Lower lobe of right lung (tissue), 2 donors: ENCODE data around the gene LLGL1. TPM values are rescaled to one million over a fixed set of nuclear protein-coding genes. Genes with fewer than 3 reads are reported as not detected.

Source experiments
- ATAC-seq, 2 donors: fragments of 200-7000 bp; cut with Tn5 transposase; one replicate each; pipeline ENCODE4 v1.9.1; 2020 to 2022; ENCODE audit warnings: mild to moderate bottlenecking in 2 of 2, moderate library complexity in 2 of 2
- DNase-seq: peaks from one replicate; pipeline ENCODE4 v3.0.0-alpha.2; 2020
- H3K27ac ChIP-seq: fragments of 200-600 bp; one replicate; pipeline ENCODE4 v1.8.0; 2022
- H3K27me3 ChIP-seq: fragments of 200-600 bp; one replicate; pipeline ENCODE4 v1.8.0; 2022; ENCODE audit warnings: low read depth
- H3K36me3 ChIP-seq: fragments of 200-600 bp; one replicate; pipeline ENCODE4 v1.8.0; 2022; ENCODE audit warnings: mild to moderate bottlenecking
- H3K4me1 ChIP-seq: fragments of 200-600 bp; one replicate; pipeline ENCODE4 v1.8.0; 2022
- H3K4me3 ChIP-seq: fragments of 200-600 bp; one replicate; pipeline ENCODE4 v1.8.0; 2022; ENCODE audit warnings: mild to moderate bottlenecking
- H3K9me3 ChIP-seq: fragments of 200-600 bp; one replicate; pipeline ENCODE4 v1.8.0; 2022
- CTCF ChIP-seq: fragments of 200-600 bp; IDR thresholded peaks from one replicate; pipeline ENCODE4 v1.8.0; 2022; ENCODE audit warnings: antibody characterized with exemption, mild to moderate bottlenecking
- intact Hi-C: fragments of 100-400 bp; cut with DNase I; formaldehyde crosslinking; loops from one replicate; pipeline ENCODE4 v1.11.0; 2022
- total RNA-seq: library from RNA; stranded (reverse); fragmentation: NEBNext Ultra II Directional; extraction: Animal tissue kit (Norgen Biotek cat#: 25700); gene quantifications from one replicate; pipeline ENCODE4 v1.2.1, GENCODE V29; 2021
- donor health status: DM: no; HTN: yes; CAD: no; lungs with severe emphysema.

LLGL1 gene
- total RNA-seq, 1 donor from 2014 or later = 12.0 TPM

DNA sequence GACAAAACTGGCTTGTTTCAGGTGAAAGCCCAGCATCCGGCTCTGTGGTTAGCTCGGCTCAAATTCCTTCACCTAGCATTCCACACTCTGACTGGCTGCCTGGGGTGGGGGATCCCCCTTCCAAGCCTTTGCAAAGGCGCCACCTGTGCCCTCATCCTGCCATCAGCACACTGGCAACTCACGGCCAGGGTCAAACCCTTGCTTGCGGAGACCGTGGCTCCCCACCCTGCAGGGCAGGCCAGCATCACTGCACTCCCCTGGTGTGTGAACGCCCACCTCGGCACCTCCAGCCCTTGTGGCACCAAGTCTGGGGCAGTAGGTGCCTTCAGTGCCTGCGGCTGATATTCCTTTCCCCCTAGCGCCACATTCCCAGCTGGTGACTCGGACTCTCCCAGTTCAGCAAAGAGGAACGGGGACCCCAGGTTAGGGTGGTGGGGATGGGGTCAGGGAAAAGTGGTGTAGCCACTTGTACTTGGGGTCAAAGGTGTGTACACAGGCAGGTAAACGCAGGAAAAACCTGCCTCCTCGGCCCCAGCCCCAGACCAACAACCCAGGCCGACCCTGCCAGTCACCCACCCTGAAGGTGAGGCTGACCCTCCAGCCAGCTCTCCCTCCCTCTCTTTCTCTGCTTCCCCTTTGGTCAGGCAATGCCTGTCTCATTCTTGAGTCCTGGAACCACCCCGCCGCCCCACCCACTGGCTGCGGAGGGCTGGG lies 32.0 kb downstream of the LLGL1 start:
- ATAC-seq (peak; percentile 20 to 35), DNase-seq (peak; percentile 80)
- Histone ChIP-seq H3K36me3 (peaks cover 42% of the 10 kb centered on the region), H3K9me3 (no peaks in the 10 kb centered on the region), H3K4me1 (peaks cover 49% of the 10 kb centered on the region), H3K27me3 (no peaks in the 10 kb centered on the region), H3K27ac (peak overlapping the region; percentile 99), H3K4me3 (peak overlapping the region; percentile 98)
- TF ChIP-seq CTCF = no peak
- intact Hi-C loops = no loop called here

DNA sequence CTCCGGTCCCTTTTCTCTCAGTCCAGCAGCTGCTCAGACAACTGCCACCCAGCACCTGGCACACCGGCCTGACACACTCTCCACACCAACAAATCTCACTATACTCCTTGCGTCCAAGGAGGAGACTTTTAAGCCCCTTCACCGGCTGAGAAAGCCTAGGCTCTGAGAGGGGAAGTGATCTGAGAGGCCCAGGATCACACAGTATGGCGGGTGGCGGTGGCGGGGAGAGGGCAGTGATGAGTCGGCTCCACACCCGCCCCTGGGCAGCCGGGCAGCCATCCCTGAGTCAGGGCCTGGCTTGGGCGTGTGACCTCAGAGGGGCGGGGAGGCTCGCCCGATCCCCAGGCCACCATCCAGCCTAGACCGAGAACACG lies 32.5 kb downstream of the LLGL1 start:
- DNase-seq (peak; percentile 87), ATAC-seq (peak; percentile 75 to 79)
- intact Hi-C loops = no loop called here
- Histone ChIP-seq H3K9me3 (no peaks in the 10 kb centered on the region), H3K27ac (peak overlapping the region; percentile 99), H3K36me3 (peaks cover 37% of the 10 kb centered on the region), H3K4me3 (peak overlapping the region; percentile 98), H3K27me3 (no peaks in the 10 kb centered on the region), H3K4me1 (peaks cover 53% of the 10 kb centered on the region)
- TF ChIP-seq CTCF = no peak

- peak within 1 kb of the TSS; percentile 98 for H3K4me3 ChIP-seq
- intact Hi-C loops = no loop called here
- H3K4me1 ChIP-seq = peaks cover 54% of the 10 kb centered on the region
- no peaks in the 10 kb centered on the region for H3K9me3 ChIP-seq
- DNase-seq (peak; percentile 74), ATAC-seq (peak; percentile 75 to 77)
- H3K27me3 ChIP-seq = no peaks in the 10 kb centered on the region
- no peak for TF ChIP-seq CTCF
- peak within 1 kb of the TSS; percentile 99 for H3K27ac ChIP-seq
- H3K36me3 ChIP-seq = peaks cover 37% of the 10 kb centered on the region
Measured at GRCh38 chr17:18258356-18259038, 33.1 kb downstream of the LLGL1 start, which contains the start of gene FLII. Gene FLII (minus strand): TSS chr17:18258738. CDS start chr17:18258690, 48 bp downstream.

GRCh38 chr17:18259621-18260331 lies 34.3 kb downstream of the LLGL1 start:
- intact Hi-C loops = no loop called here
- TF ChIP-seq CTCF = no peak
- peak; percentile 41 for DNase-seq
- H3K27me3 ChIP-seq = no peaks in the 10 kb centered on the region
- peak overlapping the region; percentile 94 for H3K27ac ChIP-seq
- H3K4me1 ChIP-seq = peaks cover 54% of the 10 kb centered on the region
- peak overlapping the region; percentile 97 for H3K4me3 ChIP-seq
- H3K9me3 ChIP-seq = no peaks in the 10 kb centered on the region
- H3K36me3 ChIP-seq = peaks cover 37% of the 10 kb centered on the region
- ATAC-seq = no peak

- TF ChIP-seq CTCF = no peak
- H3K9me3 ChIP-seq = no peaks in the 10 kb centered on the region
- peaks cover 54% of the 10 kb centered on the region for H3K4me1 ChIP-seq
- H3K4me3 ChIP-seq = peak within 1 kb of the TSS; percentile 97
- H3K27ac ChIP-seq = peak within 1 kb of the TSS; percentile 94
- intact Hi-C loops = no loop called here
- DNase-seq (peak; percentile 98), ATAC-seq (peak; percentile 92)
- H3K27me3 ChIP-seq = no peaks in the 10 kb centered on the region
- peaks cover 37% of the 10 kb centered on the region for H3K36me3 ChIP-seq
Measured at GRCh38 chr17:18260332-18261145, 35.1 kb downstream of the LLGL1 start, which contains the start of gene MIEF2. Gene MIEF2 (plus strand): TSS chr17:18260662. CDS start chr17:18262721, 2,059 bp downstream.
